ENCODE data around the gene MMAB. TPM values are rescaled to one million over a fixed set of nuclear protein-coding genes. Genes with fewer than 3 reads are reported as not detected.

Gene MMAB
- total and polyA plus RNA-seq, 2 donors (not counting 1 experiment from before 2014, with no cell fraction given): 36.8 to 56.1 TPM

DNA sequence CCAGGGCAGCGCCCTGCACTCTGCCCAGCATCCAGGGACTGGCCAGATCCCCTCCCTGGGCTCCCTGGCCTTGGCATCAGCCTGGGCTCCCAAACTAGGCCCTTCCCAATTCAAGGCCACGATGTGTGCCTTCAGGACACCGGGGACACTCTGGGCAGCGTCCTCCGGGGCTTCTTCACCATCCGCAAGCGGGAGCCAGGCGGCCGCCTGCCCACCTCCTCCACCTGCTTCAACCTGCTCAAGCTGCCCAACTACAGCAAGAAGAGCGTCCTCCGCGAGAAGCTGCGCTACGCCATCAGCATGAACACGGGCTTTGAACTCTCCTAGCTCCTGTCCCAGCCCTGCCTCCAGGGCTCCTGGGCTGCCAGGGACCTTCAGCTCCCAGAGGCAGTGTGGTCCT lies 38.8 kb downstream of the MMAB start:
- Histone ChIP-seq H3K9ac (ENCODE audit: insufficient read depth, low read length) (no peak overlapping the region), H3K27ac (ENCODE audit: insufficient read depth, low read length) (no peak overlapping the region), H3K4me2 (ENCODE audit: extremely low read depth, insufficient read depth, low read length) (no peak overlapping the region), H3K4me1 (ENCODE audit: control insufficient read depth, extremely low read depth, insufficient read depth, low read length) (no peaks in the 10 kb centered on the region), H3K27me3 (ENCODE audit: control insufficient read depth, insufficient read depth, low read length) (no peaks in the 10 kb centered on the region), H3K79me2 (ENCODE audit: control insufficient read depth, insufficient read depth, low read length) (no peaks in the 10 kb centered on the region), H2AFZ (ENCODE audit: low read length) (no peak overlapping the region), H3K4me3 (replicated peaks in 1 of 4; ENCODE audit: control extremely low read depth in 1 of 4, insufficient read depth in 1 of 4, low read depth in 3 of 4, low read length in 4 of 4) (no peak overlapping the region), H4K20me1 (ENCODE audit: control insufficient read depth, extremely low read depth, insufficient read depth, low read length) (no peaks in the 10 kb centered on the region), H3K9me3 (ENCODE audit: control insufficient read depth, insufficient read depth, low read depth, low read length) (no peaks in the 10 kb centered on the region), H3K36me3 (ENCODE audit: control insufficient read depth, insufficient read depth, low read length) (peaks cover 2% of the 10 kb centered on the region)
- TF ChIP-seq, protein P1, sequence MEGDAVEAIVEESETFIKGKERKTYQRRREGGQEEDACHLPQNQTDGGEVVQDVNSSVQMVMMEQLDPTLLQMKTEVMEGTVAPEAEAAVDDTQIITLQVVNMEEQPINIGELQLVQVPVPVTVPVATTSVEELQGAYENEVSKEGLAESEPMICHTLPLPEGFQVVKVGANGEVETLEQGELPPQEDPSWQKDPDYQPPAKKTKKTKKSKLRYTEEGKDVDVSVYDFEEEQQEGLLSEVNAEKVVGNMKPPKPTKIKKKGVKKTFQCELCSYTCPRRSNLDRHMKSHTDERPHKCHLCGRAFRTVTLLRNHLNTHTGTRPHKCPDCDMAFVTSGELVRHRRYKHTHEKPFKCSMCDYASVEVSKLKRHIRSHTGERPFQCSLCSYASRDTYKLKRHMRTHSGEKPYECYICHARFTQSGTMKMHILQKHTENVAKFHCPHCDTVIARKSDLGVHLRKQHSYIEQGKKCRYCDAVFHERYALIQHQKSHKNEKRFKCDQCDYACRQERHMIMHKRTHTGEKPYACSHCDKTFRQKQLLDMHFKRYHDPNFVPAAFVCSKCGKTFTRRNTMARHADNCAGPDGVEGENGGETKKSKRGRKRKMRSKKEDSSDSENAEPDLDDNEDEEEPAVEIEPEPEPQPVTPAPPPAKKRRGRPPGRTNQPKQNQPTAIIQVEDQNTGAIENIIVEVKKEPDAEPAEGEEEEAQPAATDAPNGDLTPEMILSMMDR (conservative IDR thresholded peaks at IDR 0.05 in 1 of 2, IDR thresholded peaks at IDR 0.05 in 1 of 2; ENCODE audit: low read depth in 1 of 2, low read length in 2 of 2): no peak
- TF ChIP-seq EZH2 (IDR thresholded peaks at IDR 0.05; ENCODE audit: low read length, missing control alignments): no peak
- DNase-seq (ENCODE audit: low read depth in 2 of 2): no peak

DNA sequence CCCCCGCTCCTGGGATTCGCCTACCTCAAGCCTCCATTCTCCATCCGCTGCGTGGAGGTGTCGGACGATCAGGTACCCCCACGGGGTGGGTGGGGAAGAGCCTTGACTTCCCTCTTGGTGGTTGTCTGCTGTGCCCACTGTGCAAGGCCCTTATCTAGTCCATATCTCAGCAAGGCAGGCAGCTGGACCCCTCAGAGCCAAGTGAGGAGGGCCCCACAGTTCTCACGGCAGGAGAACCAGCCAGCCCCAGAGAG lies 39.9 kb downstream of the MMAB start:
- Histone ChIP-seq H3K36me3 (ENCODE audit: control insufficient read depth, insufficient read depth, low read length) (peaks cover 2% of the 10 kb centered on the region), H3K9me3 (ENCODE audit: control insufficient read depth, insufficient read depth, low read depth, low read length) (no peaks in the 10 kb centered on the region), H3K4me3 (replicated peaks in 1 of 4; ENCODE audit: control extremely low read depth in 1 of 4, insufficient read depth in 1 of 4, low read depth in 3 of 4, low read length in 4 of 4) (no peak overlapping the region), H3K27ac (ENCODE audit: insufficient read depth, low read length) (no peak overlapping the region), H3K9ac (ENCODE audit: insufficient read depth, low read length) (no peak overlapping the region), H3K4me1 (ENCODE audit: control insufficient read depth, extremely low read depth, insufficient read depth, low read length) (no peaks in the 10 kb centered on the region), H4K20me1 (ENCODE audit: control insufficient read depth, extremely low read depth, insufficient read depth, low read length) (no peaks in the 10 kb centered on the region), H2AFZ (ENCODE audit: low read length) (no peak overlapping the region), H3K27me3 (ENCODE audit: control insufficient read depth, insufficient read depth, low read length) (no peaks in the 10 kb centered on the region), H3K4me2 (ENCODE audit: extremely low read depth, insufficient read depth, low read length) (no peak overlapping the region), H3K79me2 (ENCODE audit: control insufficient read depth, insufficient read depth, low read length) (no peaks in the 10 kb centered on the region)
- no peak for DNase-seq (ENCODE audit: low read depth in 2 of 2)
- TF ChIP-seq EZH2 (IDR thresholded peaks at IDR 0.05; ENCODE audit: low read length, missing control alignments): no peak
- TF ChIP-seq, protein P1 (conservative IDR thresholded peaks at IDR 0.05 in 1 of 2, IDR thresholded peaks at IDR 0.05 in 1 of 2; ENCODE audit: low read depth in 1 of 2, low read length in 2 of 2): no peak

DNA sequence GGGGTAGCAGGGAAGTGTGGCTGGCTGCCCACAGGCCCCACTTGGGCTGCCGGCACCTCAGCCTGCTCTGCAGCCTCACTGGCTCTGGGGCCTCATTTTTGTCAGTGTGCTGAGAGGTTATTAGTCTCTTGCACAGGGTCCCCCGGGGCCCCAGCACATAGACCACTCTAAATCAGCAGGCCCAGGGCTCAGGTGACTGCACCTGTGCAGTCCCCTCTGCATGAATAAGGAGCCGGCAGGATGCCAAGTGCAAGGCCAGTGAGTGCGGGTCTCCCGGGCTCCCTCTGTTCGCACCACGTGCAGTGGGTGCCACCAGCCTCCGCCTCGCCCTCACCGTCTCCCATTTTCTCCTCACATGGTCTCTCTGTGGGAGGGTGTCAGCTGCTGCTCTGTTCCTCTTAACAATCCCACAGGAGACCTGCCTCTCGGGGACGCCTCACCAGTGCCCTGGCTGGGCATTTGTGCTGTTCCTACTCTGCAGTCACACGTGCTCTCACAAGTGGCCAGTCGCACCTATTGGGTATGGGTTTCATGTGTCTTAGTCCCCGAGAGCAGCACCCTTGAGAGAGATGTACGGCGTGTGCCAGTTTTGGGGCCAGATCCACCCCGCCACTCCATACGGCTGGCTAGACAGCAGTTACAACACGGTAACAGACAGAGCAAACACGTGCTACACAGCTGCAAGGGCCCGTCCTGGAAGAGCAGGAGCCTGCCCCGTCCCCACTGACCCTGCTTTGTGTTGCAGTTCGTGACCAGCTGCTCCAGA lies 40.4 kb downstream of the MMAB start:
- Histone ChIP-seq H3K9me3 (ENCODE audit: control insufficient read depth, insufficient read depth, low read depth, low read length) (no peaks in the 10 kb centered on the region), H3K4me2 (ENCODE audit: extremely low read depth, insufficient read depth, low read length) (no peak overlapping the region), H3K79me2 (ENCODE audit: control insufficient read depth, insufficient read depth, low read length) (no peaks in the 10 kb centered on the region), H4K20me1 (ENCODE audit: control insufficient read depth, extremely low read depth, insufficient read depth, low read length) (no peaks in the 10 kb centered on the region), H3K4me1 (ENCODE audit: control insufficient read depth, extremely low read depth, insufficient read depth, low read length) (no peaks in the 10 kb centered on the region), H3K36me3 (ENCODE audit: control insufficient read depth, insufficient read depth, low read length) (peaks cover 2% of the 10 kb centered on the region), H3K4me3 (replicated peaks in 1 of 4; ENCODE audit: control extremely low read depth in 1 of 4, insufficient read depth in 1 of 4, low read depth in 3 of 4, low read length in 4 of 4) (no peak overlapping the region), H3K9ac (ENCODE audit: insufficient read depth, low read length) (no peak overlapping the region), H2AFZ (ENCODE audit: low read length) (no peak overlapping the region), H3K27me3 (ENCODE audit: control insufficient read depth, insufficient read depth, low read length) (no peaks in the 10 kb centered on the region), H3K27ac (ENCODE audit: insufficient read depth, low read length) (no peak overlapping the region)
- DNase-seq (ENCODE audit: low read depth in 2 of 2): no peak
- no peak for TF ChIP-seq EZH2 (IDR thresholded peaks at IDR 0.05; ENCODE audit: low read length, missing control alignments)
- TF ChIP-seq, protein P1 (conservative IDR thresholded peaks at IDR 0.05 in 1 of 2, IDR thresholded peaks at IDR 0.05 in 1 of 2; ENCODE audit: low read depth in 1 of 2, low read length in 2 of 2): no peak

Measured in fibroblast of lung (primary cell).